DOHH2 (cell line): Measurements from ENCODE around the gene ST8SIA2.

Source experiments
- EZH2phosphoT487 ChIP-seq: fragments of 200-600 bp; sonication (generic); IDR thresholded peaks from 2 replicates; pipeline ENCODE4 v1.6.1; 2017; ENCODE audit warnings: borderline replicate concordance, mild to moderate bottlenecking, antibody characterized with exemption, low read length, moderate library complexity, mixed read lengths
- TF ChIP-seq, protein P1 (sequence below): fragments of 200-600 bp; sonication (generic); IDR thresholded peaks from one replicate; pipeline ENCODE4 v1.5.1; 2014; ENCODE audit warnings: antibody characterized with exemption, mild to moderate bottlenecking, low read depth, low read length; ENCODE audit not compliant: poor library complexity, severe bottlenecking

GRCh38 chr15:92492551-92493115, 99.0 kb downstream of the ST8SIA2 start:
- TF ChIP-seq, protein P1, sequence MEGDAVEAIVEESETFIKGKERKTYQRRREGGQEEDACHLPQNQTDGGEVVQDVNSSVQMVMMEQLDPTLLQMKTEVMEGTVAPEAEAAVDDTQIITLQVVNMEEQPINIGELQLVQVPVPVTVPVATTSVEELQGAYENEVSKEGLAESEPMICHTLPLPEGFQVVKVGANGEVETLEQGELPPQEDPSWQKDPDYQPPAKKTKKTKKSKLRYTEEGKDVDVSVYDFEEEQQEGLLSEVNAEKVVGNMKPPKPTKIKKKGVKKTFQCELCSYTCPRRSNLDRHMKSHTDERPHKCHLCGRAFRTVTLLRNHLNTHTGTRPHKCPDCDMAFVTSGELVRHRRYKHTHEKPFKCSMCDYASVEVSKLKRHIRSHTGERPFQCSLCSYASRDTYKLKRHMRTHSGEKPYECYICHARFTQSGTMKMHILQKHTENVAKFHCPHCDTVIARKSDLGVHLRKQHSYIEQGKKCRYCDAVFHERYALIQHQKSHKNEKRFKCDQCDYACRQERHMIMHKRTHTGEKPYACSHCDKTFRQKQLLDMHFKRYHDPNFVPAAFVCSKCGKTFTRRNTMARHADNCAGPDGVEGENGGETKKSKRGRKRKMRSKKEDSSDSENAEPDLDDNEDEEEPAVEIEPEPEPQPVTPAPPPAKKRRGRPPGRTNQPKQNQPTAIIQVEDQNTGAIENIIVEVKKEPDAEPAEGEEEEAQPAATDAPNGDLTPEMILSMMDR, result no peak
- TF ChIP-seq EZH2phosphoT487, result no peak
